Activated naive CD4-positive, alpha-beta T cell treated with anti-CD3 and anti-CD28 coated beads, Interleukin-2, amount 50 U/mL, for 16 hours (primary cell): ENCODE measurements around the gene WWC1.

ENCODE experiments used
- DNase-seq: peaks from one replicate; pipeline ENCODE4 v3.0.0-alpha.2; 2020

WWC1 gene

GRCh38 chr5:168365581-168366081 lies 74.2 kb downstream of the WWC1 start:
- DNase-seq = no peak

- DNase-seq = no peak
Measured at GRCh38 chr5:168366116-168366515, 74.7 kb downstream of the WWC1 start.

GRCh38 chr5:168368854-168369253 lies 77.4 kb downstream of the WWC1 start:
- no peak for DNase-seq

- DNase-seq = no peak
Measured at GRCh38 chr5:168370831-168371230, 79.4 kb downstream of the WWC1 start.

GRCh38 chr5:168372356-168372946 lies 81.0 kb downstream of the WWC1 start:
- no peak for DNase-seq

GRCh38 chr5:168374532-168374931 lies 83.1 kb downstream of the WWC1 start:
- DNase-seq = no peak

- no peak for DNase-seq
Measured at GRCh38 chr5:168375214-168375613, 83.8 kb downstream of the WWC1 start.

GRCh38 chr5:168377525-168377924 lies 86.1 kb downstream of the WWC1 start:
- no peak for DNase-seq

- DNase-seq = no peak
Measured at GRCh38 chr5:168378741-168379140, 87.3 kb downstream of the WWC1 start.

GRCh38 chr5:168382421-168382820 lies 91.0 kb downstream of the WWC1 start:
- DNase-seq = no peak

GRCh38 chr5:168390491-168390890 lies 99.0 kb downstream of the WWC1 start:
- no peak for DNase-seq

- no peak for DNase-seq
Measured at GRCh38 chr5:168393773-168394172, 102.3 kb downstream of the WWC1 start.

GRCh38 chr5:168400429-168401220 lies 109.2 kb downstream of the WWC1 start:
- DNase-seq = no peak

GRCh38 chr5:168401226-168401625 lies 109.8 kb downstream of the WWC1 start:
- DNase-seq = no peak

GRCh38 chr5:168401880-168402279 lies 110.4 kb downstream of the WWC1 start:
- DNase-seq = no peak

- DNase-seq = no peak
Measured at GRCh38 chr5:168404365-168404764, 112.9 kb downstream of the WWC1 start.

- no peak for DNase-seq
Measured at GRCh38 chr5:168407211-168407610, 115.8 kb downstream of the WWC1 start.

- no peak for DNase-seq
Measured at GRCh38 chr5:168408561-168409305, 117.3 kb downstream of the WWC1 start.

- DNase-seq = no peak
Measured at GRCh38 chr5:168409591-168410458, 118.4 kb downstream of the WWC1 start.

GRCh38 chr5:168411871-168412270 lies 120.4 kb downstream of the WWC1 start:
- DNase-seq = no peak

- DNase-seq = no peak
Measured at GRCh38 chr5:168413062-168413461, 121.6 kb downstream of the WWC1 start.

- DNase-seq = no peak
Measured at GRCh38 chr5:168413596-168413995, 122.2 kb downstream of the WWC1 start.

GRCh38 chr5:168415401-168415800 lies 124.0 kb downstream of the WWC1 start:
- DNase-seq = no peak
